Bronchial epithelial cell (primary cell): ENCODE measurements around the gene NID2. TPM values are rescaled to one million over a fixed set of nuclear protein-coding genes. Genes with fewer than 3 reads are reported as not detected.

Experiments used
- DNase-seq: peaks from one replicate; pipeline ENCODE4 v3.0.0-alpha.2; 2010; ENCODE audit warnings: low read depth
- FAIRE-seq: peaks from 2 replicates; lab custom pipeline; 2011; peaks lifted over from hg19 to GRCh38; lab: Jason Lieb, UNC
- H3K27me3 ChIP-seq: 2 replicates; pipeline ENCODE4 v1.5.1; 2011; ENCODE audit warnings: low read length; ENCODE audit not compliant: control insufficient read depth, insufficient read depth
- H3K36me3 ChIP-seq: 2 replicates; pipeline ENCODE4 v1.5.1; 2011; ENCODE audit warnings: low read length; ENCODE audit not compliant: control insufficient read depth, insufficient read depth
- H3K4me3 ChIP-seq: 2 replicates; pipeline ENCODE4 v1.5.1; 2011; ENCODE audit warnings: mild to moderate bottlenecking, low read depth, low read length, control low read depth
- total RNA-seq: library from RNA; depleted of rRNA; stranded (reverse); fragments of >200 nt; gene quantifications from 2 replicates; pipeline ENCODE4 v1.2.1, GENCODE V29; 2014
- TF ChIP-seq, protein P1 (sequence below): IDR thresholded peaks from 2 replicates; pipeline ENCODE4 v1.5.1; 2011; ENCODE audit warnings: mild to moderate bottlenecking, moderate library complexity, low read length, control low read depth, inconsistent platforms; ENCODE audit not compliant: insufficient read depth, severe bottlenecking

The NID2 gene
- total RNA-seq, 1 donor from 2014 or later, result 3.9 TPM

- no peak for FAIRE-seq
- TF ChIP-seq, protein P1, sequence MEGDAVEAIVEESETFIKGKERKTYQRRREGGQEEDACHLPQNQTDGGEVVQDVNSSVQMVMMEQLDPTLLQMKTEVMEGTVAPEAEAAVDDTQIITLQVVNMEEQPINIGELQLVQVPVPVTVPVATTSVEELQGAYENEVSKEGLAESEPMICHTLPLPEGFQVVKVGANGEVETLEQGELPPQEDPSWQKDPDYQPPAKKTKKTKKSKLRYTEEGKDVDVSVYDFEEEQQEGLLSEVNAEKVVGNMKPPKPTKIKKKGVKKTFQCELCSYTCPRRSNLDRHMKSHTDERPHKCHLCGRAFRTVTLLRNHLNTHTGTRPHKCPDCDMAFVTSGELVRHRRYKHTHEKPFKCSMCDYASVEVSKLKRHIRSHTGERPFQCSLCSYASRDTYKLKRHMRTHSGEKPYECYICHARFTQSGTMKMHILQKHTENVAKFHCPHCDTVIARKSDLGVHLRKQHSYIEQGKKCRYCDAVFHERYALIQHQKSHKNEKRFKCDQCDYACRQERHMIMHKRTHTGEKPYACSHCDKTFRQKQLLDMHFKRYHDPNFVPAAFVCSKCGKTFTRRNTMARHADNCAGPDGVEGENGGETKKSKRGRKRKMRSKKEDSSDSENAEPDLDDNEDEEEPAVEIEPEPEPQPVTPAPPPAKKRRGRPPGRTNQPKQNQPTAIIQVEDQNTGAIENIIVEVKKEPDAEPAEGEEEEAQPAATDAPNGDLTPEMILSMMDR, result no peak
These were observed 47.8 kb downstream of the NID2 start for GRCh38 chr14:52020866-52021717.

GRCh38 chr14:52020161-52020714 lies 48.6 kb downstream of the NID2 start:
- H3K4me3 ChIP-seq, result no peak overlapping the region
- no peaks in the 10 kb centered on the region for H3K27me3 ChIP-seq
- H3K36me3 ChIP-seq, result no peaks in the 10 kb centered on the region
- FAIRE-seq, result no peak
- DNase-seq, result no peak
- TF ChIP-seq, protein P1, result no peak

More at GRCh38 chr14:52020866-52021717, 47.8 kb downstream of the NID2 start:
- no peak for DNase-seq
- Histone ChIP-seq H3K36me3 (no peaks in the 10 kb centered on the region), H3K4me3 (no peak overlapping the region), H3K27me3 (no peaks in the 10 kb centered on the region)

DNA sequence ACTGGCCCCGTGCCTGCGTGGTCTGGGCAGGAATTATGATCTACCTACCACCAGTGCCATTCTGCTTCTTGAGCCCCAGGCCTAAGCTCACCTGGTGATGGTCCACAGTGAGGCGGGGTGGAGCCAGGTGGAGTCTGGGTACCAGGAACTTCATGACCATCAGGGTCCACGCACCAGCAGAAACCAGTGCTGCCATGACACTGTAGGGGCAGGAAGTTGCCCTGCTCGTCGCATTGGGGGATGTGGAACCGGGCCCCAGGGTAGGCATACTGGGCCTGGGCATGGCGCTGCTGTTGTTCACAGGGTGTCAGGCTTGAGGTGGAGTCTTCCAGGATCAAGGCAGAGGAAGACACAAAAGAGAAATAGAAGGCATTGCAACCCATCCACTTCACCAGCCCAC lies 49.9 kb downstream of the NID2 start:
- Histone ChIP-seq H3K27me3 (no peaks in the 10 kb centered on the region), H3K4me3 (no peak overlapping the region), H3K36me3 (no peaks in the 10 kb centered on the region)
- TF ChIP-seq, protein P1, result no peak
- FAIRE-seq, result no peak
- DNase-seq, result no peak

- TF ChIP-seq, protein P1, result no peak
- FAIRE-seq, result no peak
These were observed 50.6 kb downstream of the NID2 start for GRCh38 chr14:52018252-52018651.

DNA sequence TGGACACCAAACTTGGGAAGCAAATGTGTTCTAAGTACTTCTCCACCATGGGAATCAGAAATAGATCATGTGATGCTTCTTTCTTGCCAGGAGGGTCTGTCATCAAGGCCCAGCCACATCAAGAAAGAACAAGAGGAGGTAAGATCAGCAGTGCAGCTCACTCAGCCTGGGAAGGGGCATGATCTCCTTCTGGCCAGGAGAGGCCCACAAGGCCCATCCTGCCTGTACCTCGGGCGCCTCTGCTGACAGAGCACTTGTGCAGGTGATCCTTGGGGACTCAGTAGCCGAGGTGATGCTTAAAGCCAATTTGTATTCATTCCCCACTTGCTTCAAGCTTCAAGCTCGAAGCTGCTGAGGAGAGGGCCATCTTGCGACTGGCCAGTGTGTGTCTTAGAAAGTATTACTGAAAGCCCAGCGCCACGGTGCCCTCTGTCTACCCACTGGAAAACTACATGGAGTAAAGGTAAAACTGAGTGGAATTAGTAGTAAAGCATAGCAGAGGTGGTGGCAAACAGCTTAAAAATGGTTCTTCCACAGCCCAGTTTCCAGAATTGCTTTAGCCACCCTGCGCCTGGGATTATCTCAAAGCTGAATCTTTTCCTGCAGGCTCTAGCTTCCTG lies 53.3 kb downstream of the NID2 start:
- Histone ChIP-seq H3K4me3 (no peak overlapping the region), H3K36me3 (no peaks in the 10 kb centered on the region), H3K27me3 (no peaks in the 10 kb centered on the region)
- FAIRE-seq, result no peak
- TF ChIP-seq, protein P1, result peak; percentile 39
- DNase-seq, result peak; percentile 16

More at GRCh38 chr14:52018252-52018651, 50.6 kb downstream of the NID2 start:
- Histone ChIP-seq H3K36me3 (no peaks in the 10 kb centered on the region), H3K4me3 (no peak overlapping the region), H3K27me3 (no peaks in the 10 kb centered on the region)
- peak; percentile 23 for DNase-seq
